ENCODE data around the gene KCNQ5. TPM values are rescaled to one million over a fixed set of nuclear protein-coding genes. Genes with fewer than 3 reads are reported as not detected.

Gene KCNQ5
- total RNA-seq, 1 experiment from 2014 or later = 0.07 TPM

GRCh38 chr6:72835749-72836148 lies 213.9 kb downstream of the KCNQ5 start:
- WGBS (ENCODE audit: extremely low coverage, insufficient read length, low lambda C conversion rate) = 100% methylated on average over 1 of the region's 1 CpG
- Histone ChIP-seq H2AK5ac (ENCODE audit: insufficient read length, low read length) (no peak overlapping the region), H3K79me2 (ENCODE audit: insufficient read depth, low read length) (no peaks in the 10 kb centered on the region)

More at GRCh38 chr6:72835749-72836148, 213.9 kb downstream of the KCNQ5 start:
- no peak overlapping the region for H2BK120ac ChIP-seq (ENCODE audit: low read depth, low read length, poor library complexity, severe bottlenecking)
- H4K91ac ChIP-seq (ENCODE audit: insufficient read length, low read depth, low read length) = no peak overlapping the region
- Mint-ChIP-seq H3K4me1 (no peaks in the 10 kb centered on the region), H3K27me3 (ENCODE audit: low read depth) (no peaks in the 10 kb centered on the region), H3K36me3 (ENCODE audit: insufficient read depth in 1 of 3, low read depth in 3 of 3) (no peaks in the 10 kb centered on the region), H3K27ac (no peak overlapping the region), H3K4me3 (no peak overlapping the region), H3K9me3 (peaks cover 2 to 4% of the 10 kb centered on the region in 2 experiments; a peak in 1 of 5 replicates)
- no peak overlapping the region for H3K56ac ChIP-seq (ENCODE audit: insufficient read length, low read depth, low read length)
- H2AFZ ChIP-seq (ENCODE audit: low read length) = no peak overlapping the region
- no peak overlapping the region for H3K23ac ChIP-seq (ENCODE audit: insufficient read length, low read depth, low read length)
- H3K9me3 ChIP-seq (ENCODE audit: control insufficient read depth, low read depth, low read length) = no peaks in the 10 kb centered on the region
- H4K20me1 ChIP-seq (ENCODE audit: control insufficient read depth, insufficient read depth, insufficient read length) = no peaks in the 10 kb centered on the region
- no peak overlapping the region for H4K8ac ChIP-seq (replicated peaks; ENCODE audit: insufficient read length, low read depth, low read length)
- no peaks in the 10 kb centered on the region for H3K4me1 ChIP-seq (ENCODE audit: insufficient read depth, low read length)
- H3K14ac ChIP-seq (ENCODE audit: insufficient read depth, low read length) = no peak overlapping the region
- H2BK12ac ChIP-seq (ENCODE audit: insufficient read length, low read depth, low read length) = no peak overlapping the region
- H3K18ac ChIP-seq (ENCODE audit: insufficient read length, low read depth, low read length) = no peak overlapping the region
- H2BK15ac ChIP-seq (ENCODE audit: low read depth, low read length) = no peak overlapping the region
- no peak overlapping the region for H3K27ac ChIP-seq (ENCODE audit: insufficient read length, low read depth, low read length)
- H3K23me2 ChIP-seq (ENCODE audit: insufficient read length, low read depth, low read length, poor library complexity, severe bottlenecking) = no peaks in the 10 kb centered on the region
- H4K5ac ChIP-seq (ENCODE audit: insufficient read length, low read depth, low read length) = no peak overlapping the region
- no peak overlapping the region for H3T11ph ChIP-seq (ENCODE audit: low read length)
- no peaks in the 10 kb centered on the region for H3K27me3 ChIP-seq (ENCODE audit: insufficient read depth, low read length)
- no peak overlapping the region for H2BK5ac ChIP-seq (ENCODE audit: insufficient read length, low read length)
- no peak for DNase-seq
- H2BK20ac ChIP-seq (ENCODE audit: low read depth, low read length, poor library complexity, severe bottlenecking) = no peak overlapping the region
- H3K4me2 ChIP-seq (ENCODE audit: insufficient read depth, insufficient read length, low read length) = no peak overlapping the region
- H3K4ac ChIP-seq (ENCODE audit: low read depth, low read length) = no peak overlapping the region
- no peaks in the 10 kb centered on the region for H3K79me1 ChIP-seq (ENCODE audit: insufficient read depth, low read depth, low read length, poor library complexity, severe bottlenecking)
- TF ChIP-seq, protein P1, sequence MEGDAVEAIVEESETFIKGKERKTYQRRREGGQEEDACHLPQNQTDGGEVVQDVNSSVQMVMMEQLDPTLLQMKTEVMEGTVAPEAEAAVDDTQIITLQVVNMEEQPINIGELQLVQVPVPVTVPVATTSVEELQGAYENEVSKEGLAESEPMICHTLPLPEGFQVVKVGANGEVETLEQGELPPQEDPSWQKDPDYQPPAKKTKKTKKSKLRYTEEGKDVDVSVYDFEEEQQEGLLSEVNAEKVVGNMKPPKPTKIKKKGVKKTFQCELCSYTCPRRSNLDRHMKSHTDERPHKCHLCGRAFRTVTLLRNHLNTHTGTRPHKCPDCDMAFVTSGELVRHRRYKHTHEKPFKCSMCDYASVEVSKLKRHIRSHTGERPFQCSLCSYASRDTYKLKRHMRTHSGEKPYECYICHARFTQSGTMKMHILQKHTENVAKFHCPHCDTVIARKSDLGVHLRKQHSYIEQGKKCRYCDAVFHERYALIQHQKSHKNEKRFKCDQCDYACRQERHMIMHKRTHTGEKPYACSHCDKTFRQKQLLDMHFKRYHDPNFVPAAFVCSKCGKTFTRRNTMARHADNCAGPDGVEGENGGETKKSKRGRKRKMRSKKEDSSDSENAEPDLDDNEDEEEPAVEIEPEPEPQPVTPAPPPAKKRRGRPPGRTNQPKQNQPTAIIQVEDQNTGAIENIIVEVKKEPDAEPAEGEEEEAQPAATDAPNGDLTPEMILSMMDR (conservative IDR thresholded peaks at IDR 0.05) = no peak
- H3K9ac ChIP-seq (ENCODE audit: extremely low read depth, insufficient read length, low read length) = no peak overlapping the region

Data from H9 (cell line).